ENCODE measurements around the gene ZDHHC7.
"Not testable (repeated sequence)": the region's sequence is repeated elsewhere in the genome, so short reads cannot be mapped to it uniquely, and the experiment has no call there.

Gene ZDHHC7

GRCh38 chr16:85042167-85042526 lies 30.8 kb upstream of the ZDHHC7 start:
- no peak for DNase-seq

GRCh38 chr16:85041219-85042166 lies 30.2 kb upstream of the ZDHHC7 start:
- no peak for DNase-seq

- DNase-seq, result no peak
These were observed 29.4 kb upstream of the ZDHHC7 start for GRCh38 chr16:85040685-85041084.

GRCh38 chr16:85037721-85038120 lies 26.4 kb upstream of the ZDHHC7 start:
- no peak for DNase-seq

- DNase-seq, result no peak
These were observed 25.7 kb upstream of the ZDHHC7 start for GRCh38 chr16:85037050-85037410.

- DNase-seq, result no peak
These were observed 25.1 kb upstream of the ZDHHC7 start for GRCh38 chr16:85036236-85037049.

- no peak for DNase-seq
These were observed 23.5 kb upstream of the ZDHHC7 start for GRCh38 chr16:85034591-85035433.

- DNase-seq, result no peak
These were observed 21.8 kb upstream of the ZDHHC7 start for GRCh38 chr16:85033171-85033570.

- DNase-seq, result not testable (repeated sequence)
These were observed 20.9 kb upstream of the ZDHHC7 start for GRCh38 chr16:85032187-85032586.

- no peak for DNase-seq
These were observed 20.1 kb upstream of the ZDHHC7 start for GRCh38 chr16:85031451-85031850.

- no peak for DNase-seq
These were observed 18.7 kb upstream of the ZDHHC7 start for GRCh38 chr16:85029981-85030401.

GRCh38 chr16:85029408-85029784 lies 18.1 kb upstream of the ZDHHC7 start:
- DNase-seq, result peak; percentile 79

- peak; percentile 83 for DNase-seq
These were observed 17.5 kb upstream of the ZDHHC7 start for GRCh38 chr16:85028685-85029407.

GRCh38 chr16:85027958-85028684 lies 16.8 kb upstream of the ZDHHC7 start:
- peak; percentile 23 for DNase-seq

- DNase-seq, result peak; percentile 97
These were observed 16.1 kb upstream of the ZDHHC7 start, which contains the start of gene KIAA0513 for GRCh38 chr16:85027349-85027957. KIAA0513 (plus strand) TSS chr16:85027795; CDS start chr16:85067072, 39,277 bp downstream.

GRCh38 chr16:85026703-85027102 lies 15.4 kb upstream of the ZDHHC7 start:
- DNase-seq, result no peak

GRCh38 chr16:85025781-85026653 lies 14.7 kb upstream of the ZDHHC7 start:
- DNase-seq, result no peak

GRCh38 chr16:85019659-85020245 lies 8.4 kb upstream of the ZDHHC7 start:
- no peak for DNase-seq

GRCh38 chr16:85018529-85019236 lies 7.3 kb upstream of the ZDHHC7 start:
- no peak for DNase-seq
